Measurements from ENCODE around the gene CBFA2T3. TPM values are rescaled to one million over a fixed set of nuclear protein-coding genes. Genes with fewer than 3 reads are reported as not detected.

The CBFA2T3 gene
- total RNA-seq, 1 experiment from 2014 or later = 13.7 TPM

DNA sequence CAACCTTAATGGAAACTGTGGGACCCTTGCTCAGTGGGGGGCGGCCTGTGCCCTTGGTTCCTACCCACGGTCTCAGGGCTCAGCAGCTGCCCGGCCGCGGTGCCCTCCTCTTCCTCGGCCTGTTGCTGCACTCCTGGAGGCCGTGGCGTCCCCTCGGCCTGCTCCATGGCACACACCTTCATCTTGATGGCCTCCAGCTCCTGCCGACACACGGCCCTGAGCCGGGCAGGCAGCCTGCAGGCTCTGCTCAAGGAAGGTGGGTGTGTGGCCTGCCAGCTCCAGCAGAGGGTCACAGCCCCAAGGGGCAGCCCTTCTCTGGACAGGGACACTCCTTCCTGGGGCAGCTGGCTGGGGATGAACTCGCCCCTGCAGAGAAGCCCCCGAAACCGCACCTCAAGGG, 111.3 kb downstream of the CBFA2T3 start:
- no peaks in the 10 kb centered on the region for H3K27me3 ChIP-seq (ENCODE audit: control insufficient read depth, insufficient read depth, low read length)
- H3K4me1 ChIP-seq (ENCODE audit: control insufficient read depth, insufficient read depth, low read length) = no peaks in the 10 kb centered on the region
- ChIA-PET POLR2A (no interaction called here), CTCF (no interaction called here)
- no peak overlapping the region for H3K27ac ChIP-seq (ENCODE audit: low read length)
- ATAC-seq (0 out of 2 replicates have a peak, but pooled peaks have one; percentile 31), DNase-seq (ENCODE audit: low read depth, low spot score) (no peak)
- intact Hi-C loops (cut with micrococcal nuclease; ENCODE audit: unreplicated experiment) (no loop called here), in situ Hi-C loops (cut with HindIII; ENCODE audit: low pct_unique_long_range_greater_than_20kb, low sequenced_read_pairs) (no loop called here)
- H3K4me3 ChIP-seq (ENCODE audit: low read depth in 2 of 2, low read length in 2 of 2) = no peak overlapping the region
- TF ChIP-seq TCF7L2 (IDR thresholded peaks at IDR 0.05; ENCODE audit: low read depth, low read length) (no peak), SIN3A (IDR thresholded peaks at IDR 0.05; ENCODE audit: borderline replicate concordance, insufficient read depth, low read depth, low read length) (no peak), POLR2AphosphoS5 (IDR thresholded peaks at IDR 0.05; ENCODE audit: low read depth, low read length) (no peak)
- TF ChIP-seq, protein P1, sequence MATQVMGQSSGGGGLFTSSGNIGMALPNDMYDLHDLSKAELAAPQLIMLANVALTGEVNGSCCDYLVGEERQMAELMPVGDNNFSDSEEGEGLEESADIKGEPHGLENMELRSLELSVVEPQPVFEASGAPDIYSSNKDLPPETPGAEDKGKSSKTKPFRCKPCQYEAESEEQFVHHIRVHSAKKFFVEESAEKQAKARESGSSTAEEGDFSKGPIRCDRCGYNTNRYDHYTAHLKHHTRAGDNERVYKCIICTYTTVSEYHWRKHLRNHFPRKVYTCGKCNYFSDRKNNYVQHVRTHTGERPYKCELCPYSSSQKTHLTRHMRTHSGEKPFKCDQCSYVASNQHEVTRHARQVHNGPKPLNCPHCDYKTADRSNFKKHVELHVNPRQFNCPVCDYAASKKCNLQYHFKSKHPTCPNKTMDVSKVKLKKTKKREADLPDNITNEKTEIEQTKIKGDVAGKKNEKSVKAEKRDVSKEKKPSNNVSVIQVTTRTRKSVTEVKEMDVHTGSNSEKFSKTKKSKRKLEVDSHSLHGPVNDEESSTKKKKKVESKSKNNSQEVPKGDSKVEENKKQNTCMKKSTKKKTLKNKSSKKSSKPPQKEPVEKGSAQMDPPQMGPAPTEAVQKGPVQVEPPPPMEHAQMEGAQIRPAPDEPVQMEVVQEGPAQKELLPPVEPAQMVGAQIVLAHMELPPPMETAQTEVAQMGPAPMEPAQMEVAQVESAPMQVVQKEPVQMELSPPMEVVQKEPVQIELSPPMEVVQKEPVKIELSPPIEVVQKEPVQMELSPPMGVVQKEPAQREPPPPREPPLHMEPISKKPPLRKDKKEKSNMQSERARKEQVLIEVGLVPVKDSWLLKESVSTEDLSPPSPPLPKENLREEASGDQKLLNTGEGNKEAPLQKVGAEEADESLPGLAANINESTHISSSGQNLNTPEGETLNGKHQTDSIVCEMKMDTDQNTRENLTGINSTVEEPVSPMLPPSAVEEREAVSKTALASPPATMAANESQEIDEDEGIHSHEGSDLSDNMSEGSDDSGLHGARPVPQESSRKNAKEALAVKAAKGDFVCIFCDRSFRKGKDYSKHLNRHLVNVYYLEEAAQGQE (IDR thresholded peaks at IDR 0.05; ENCODE audit: insufficient read depth in 1 of 2, low read depth in 2 of 2, low read length in 1 of 2) = no peak
- TF ChIP-seq, protein P2, sequence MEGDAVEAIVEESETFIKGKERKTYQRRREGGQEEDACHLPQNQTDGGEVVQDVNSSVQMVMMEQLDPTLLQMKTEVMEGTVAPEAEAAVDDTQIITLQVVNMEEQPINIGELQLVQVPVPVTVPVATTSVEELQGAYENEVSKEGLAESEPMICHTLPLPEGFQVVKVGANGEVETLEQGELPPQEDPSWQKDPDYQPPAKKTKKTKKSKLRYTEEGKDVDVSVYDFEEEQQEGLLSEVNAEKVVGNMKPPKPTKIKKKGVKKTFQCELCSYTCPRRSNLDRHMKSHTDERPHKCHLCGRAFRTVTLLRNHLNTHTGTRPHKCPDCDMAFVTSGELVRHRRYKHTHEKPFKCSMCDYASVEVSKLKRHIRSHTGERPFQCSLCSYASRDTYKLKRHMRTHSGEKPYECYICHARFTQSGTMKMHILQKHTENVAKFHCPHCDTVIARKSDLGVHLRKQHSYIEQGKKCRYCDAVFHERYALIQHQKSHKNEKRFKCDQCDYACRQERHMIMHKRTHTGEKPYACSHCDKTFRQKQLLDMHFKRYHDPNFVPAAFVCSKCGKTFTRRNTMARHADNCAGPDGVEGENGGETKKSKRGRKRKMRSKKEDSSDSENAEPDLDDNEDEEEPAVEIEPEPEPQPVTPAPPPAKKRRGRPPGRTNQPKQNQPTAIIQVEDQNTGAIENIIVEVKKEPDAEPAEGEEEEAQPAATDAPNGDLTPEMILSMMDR (IDR thresholded peaks at IDR 0.05) = no peak
- H3K36me3 ChIP-seq (ENCODE audit: control insufficient read depth, insufficient read depth, low read length) = no peaks in the 10 kb centered on the region
- H3K9me3 ChIP-seq (ENCODE audit: control insufficient read depth, insufficient read depth, low read depth, low read length) = no peaks in the 10 kb centered on the region
- no TSS peak for BruUV-seq (replicated peaks)

DNA sequence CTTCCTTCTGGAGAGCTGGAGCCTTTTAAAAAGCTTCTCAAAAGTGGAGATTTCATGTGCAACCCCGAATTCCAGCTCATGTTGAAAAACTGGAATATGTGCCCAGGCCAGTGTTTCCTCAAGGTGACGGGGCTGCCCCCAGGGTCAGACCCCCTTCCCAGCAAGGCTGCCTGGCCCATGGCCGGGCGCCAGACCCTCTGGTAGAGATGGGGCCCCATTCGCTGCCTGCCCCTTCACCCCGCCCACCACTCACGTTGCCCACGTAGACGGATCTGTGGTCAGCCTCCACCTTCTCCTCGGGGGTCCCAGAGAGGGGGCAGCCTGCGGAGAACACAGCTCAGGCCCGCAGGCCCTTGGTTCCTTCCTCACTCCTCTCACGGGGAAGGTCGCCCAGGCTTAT, 111.7 kb downstream of the CBFA2T3 start:
- DNase-seq (ENCODE audit: low read depth, low spot score) (no peak), ATAC-seq (no peak)
- Histone ChIP-seq H3K4me3 (ENCODE audit: low read depth in 2 of 2, low read length in 2 of 2) (no peak overlapping the region), H3K9me3 (ENCODE audit: control insufficient read depth, insufficient read depth, low read depth, low read length) (no peaks in the 10 kb centered on the region), H3K4me1 (ENCODE audit: control insufficient read depth, insufficient read depth, low read length) (no peaks in the 10 kb centered on the region), H3K36me3 (ENCODE audit: control insufficient read depth, insufficient read depth, low read length) (no peaks in the 10 kb centered on the region), H3K27ac (ENCODE audit: low read length) (no peak overlapping the region), H3K27me3 (ENCODE audit: control insufficient read depth, insufficient read depth, low read length) (no peaks in the 10 kb centered on the region)
- intact Hi-C loops (cut with micrococcal nuclease; ENCODE audit: unreplicated experiment) = no loop called here
- ChIA-PET CTCF (no interaction called here), POLR2A (no interaction called here)
- in situ Hi-C loops (cut with HindIII; ENCODE audit: low pct_unique_long_range_greater_than_20kb, low sequenced_read_pairs) = no loop called here
- TF ChIP-seq, protein P2 (IDR thresholded peaks at IDR 0.05) = no peak
- TF ChIP-seq POLR2AphosphoS5 (IDR thresholded peaks at IDR 0.05; ENCODE audit: low read depth, low read length) (no peak), TCF7L2 (IDR thresholded peaks at IDR 0.05; ENCODE audit: low read depth, low read length) (no peak), SIN3A (IDR thresholded peaks at IDR 0.05; ENCODE audit: borderline replicate concordance, insufficient read depth, low read depth, low read length) (no peak)
- TF ChIP-seq, protein P1 (IDR thresholded peaks at IDR 0.05; ENCODE audit: insufficient read depth in 1 of 2, low read depth in 2 of 2, low read length in 1 of 2) = no peak
- BruUV-seq (replicated peaks) = no TSS peak
